SK-N-SH (cell line): ENCODE data around the gene TUBB4A. TPM values are rescaled to one million over a fixed set of nuclear protein-coding genes. Genes with fewer than 3 reads are reported as not detected.

Experiments
- CTCF ChIA-PET: fragments of 300-600, 350-600 bp; formaldehyde crosslinking; extraction: SDS; loops from one replicate; lab custom pipeline; 2021; lab: Yijun Ruan, JAX
- POLR2A ChIA-PET: fragments of 350-600 bp; sonication (Branson Sonifier 250); formaldehyde crosslinking; extraction: SDS; loops from one replicate; lab custom pipeline; 2020; ENCODE audit warnings: antibody characterized with exemption, inconsistent platforms; lab: Yijun Ruan, JAX
- DNase-seq: peaks from one replicate; pipeline ENCODE4 v3.0.0; 2012
- H2AFZ ChIP-seq: fragments of 200-600 bp; sonication (generic); 2 replicates; pipeline ENCODE4 v1.8.1; 2016; ENCODE audit warnings: antibody characterized with exemption, mild to moderate bottlenecking, low read depth
- H3F3A ChIP-seq: fragments of 200-600 bp; sonication (generic); replicated peaks from 2 replicates; pipeline ENCODE3; 2016; ENCODE audit warnings: antibody characterized with exemption, mild to moderate bottlenecking; ENCODE audit not compliant: insufficient read depth
- H3K27ac ChIP-seq, 2 experiments: fragments of 200-500 bp in 1 of 2; fragments of 200-600 bp in 1 of 2; sonication (Bioruptor generic) in 1 of 2; sonication (generic), shearing (Covaris generic) in 1 of 2; 2 replicates each; pipeline versions ENCODE4 v1.5.1 to v1.6.1; 2014 to 2016; ENCODE audit warnings: low read depth in 2 of 2, inconsistent platforms in 1 of 2, low read length in 1 of 2, mild to moderate bottlenecking in 1 of 2, mixed read lengths in 1 of 2
- H3K27me3 ChIP-seq: fragments of 200-600 bp; sonication (generic), shearing (Covaris generic); 2 replicates; pipeline ENCODE4 v1.6.1; 2016; ENCODE audit warnings: mixed run types; ENCODE audit not compliant: insufficient read depth
- H3K36me3 ChIP-seq, 2 experiments: fragments of 200-500 bp in 1 of 2; fragments of 200-600 bp in 1 of 2; sonication (Bioruptor generic) in 1 of 2; sonication (generic) in 1 of 2; replicated peaks in 1 of 2; 2 replicates each; pipeline versions ENCODE3 to v1.5.1; 2014 to 2016; ENCODE audit warnings: low read length in 1 of 2, mild to moderate bottlenecking in 1 of 2; ENCODE audit not compliant: insufficient read depth in 2 of 2, control insufficient read depth in 1 of 2
- H3K4me1 ChIP-seq, 2 experiments: fragments of 200-500 bp in 1 of 2; fragments of 200-600 bp in 1 of 2; sonication (Bioruptor generic) in 1 of 2; sonication (generic), shearing (Covaris generic) in 1 of 2; 2 replicates each; pipeline versions ENCODE4 v1.5.1 to v1.6.1; 2014 to 2016; ENCODE audit warnings: low read depth in 1 of 2, low read length in 1 of 2, mixed run types in 1 of 2; ENCODE audit not compliant: insufficient read depth in 2 of 2, control insufficient read depth in 1 of 2
- H3K4me2 ChIP-seq: fragments of 200-600 bp; sonication (generic), shearing (Covaris generic); 2 replicates; pipeline ENCODE4 v1.6.1; 2017; ENCODE audit warnings: mixed run types
- H3K4me3 ChIP-seq, 2 experiments: fragments of 200-500 bp in 1 of 2; fragments of 200-600 bp in 1 of 2; sonication (Bioruptor generic) in 1 of 2; sonication (generic), shearing (Covaris generic) in 1 of 2; 2 replicates each; pipeline versions ENCODE4 v1.5.1 to v1.8.1; 2014 to 2016; ENCODE audit warnings: low read depth in 2 of 2, inconsistent platforms in 1 of 2, low read length in 1 of 2, mild to moderate bottlenecking in 1 of 2, mixed read lengths in 1 of 2, moderate library complexity in 1 of 2
- H3K79me2 ChIP-seq: fragments of 200-600 bp; sonication (generic); 2 replicates; pipeline ENCODE4 v1.8.1; 2017; ENCODE audit warnings: mild to moderate bottlenecking; ENCODE audit not compliant: insufficient read depth
- H3K9ac ChIP-seq: fragments of 200-600 bp; sonication (generic); 2 replicates; pipeline ENCODE4 v1.6.1; 2017; ENCODE audit warnings: mixed run types
- H3K9me2 ChIP-seq: fragments of 200-600 bp; sonication (generic); 2 replicates; pipeline ENCODE4 v1.6.1; 2017; ENCODE audit warnings: mixed run types
- H3K9me3 ChIP-seq: fragments of 200-600 bp; sonication (generic); 2 replicates; pipeline ENCODE4 v1.6.1; 2017; ENCODE audit warnings: mixed run types, mild to moderate bottlenecking, moderate library complexity
- H4K20me1 ChIP-seq: fragments of 200-600 bp; sonication (generic); 2 replicates; pipeline ENCODE4 v1.6.1; 2017; ENCODE audit warnings: mild to moderate bottlenecking, mixed run types; ENCODE audit not compliant: insufficient read depth
- CHD2 ChIP-seq: fragments of 150-350 bp; IDR thresholded peaks from 2 replicates; pipeline ENCODE4 v1.6.1; 2018; ENCODE audit warnings: low read length; ENCODE audit not compliant: partially characterized antibody
- ELF1 ChIP-seq: IDR thresholded peaks from 2 replicates; pipeline ENCODE4 v1.4.0; 2012
- GATA2 ChIP-seq: sonication (generic); formaldehyde crosslinking; IDR thresholded peaks from 2 replicates; pipeline ENCODE4 v1.5.0; 2020; ENCODE audit warnings: mild to moderate bottlenecking, missing genetic modification reagents
- MEF2A ChIP-seq: IDR thresholded peaks from 2 replicates; pipeline ENCODE4 v1.4.0; 2012; ENCODE audit warnings: low read depth, borderline replicate concordance
- MXI1 ChIP-seq: IDR thresholded peaks from 2 replicates; pipeline ENCODE4 v1.6.1; 2012; ENCODE audit warnings: mild to moderate bottlenecking, low read depth, low read length, improper control_type of control experiment
- POLR2AphosphoS5 ChIP-seq: IDR thresholded peaks from 2 replicates; pipeline ENCODE4 v1.6.1; 2012; ENCODE audit warnings: low read depth, low read length
- RFX5 ChIP-seq: IDR thresholded peaks from 2 replicates; pipeline ENCODE4 v1.6.1; 2012; ENCODE audit warnings: mild to moderate bottlenecking, improper control_type of control experiment, low read length
- SIN3A ChIP-seq: IDR thresholded peaks from 2 replicates; pipeline ENCODE4 v1.6.1; 2012; ENCODE audit warnings: low read depth, mild to moderate bottlenecking, low read length, moderate library complexity, borderline replicate concordance
- TCF12 ChIP-seq: IDR thresholded peaks from 2 replicates; pipeline ENCODE4 v1.4.0; 2012
- YY1 ChIP-seq: IDR thresholded peaks from 2 replicates; pipeline ENCODE4 v1.4.0; 2012; ENCODE audit warnings: low read depth, mild to moderate bottlenecking
- WGBS: methylation state at CpG from one replicate; pipeline ENCODE4 v1.1.6; 2017; ENCODE audit warnings: low lambda C conversion rate; 5-methylcytosine and 5-hydroxymethylcytosine counted together
- polyA plus RNA-seq, 3 experiments: library from polyadenylated mRNA; depleted of rRNA; stranded (reverse); fragments of >200 nt; gene quantifications; 2 replicates each; pipeline ENCODE4 v1.2.3, GENCODE V29; 2012
- TF ChIP-seq, protein P1 (sequence below): IDR thresholded peaks from 2 replicates; pipeline ENCODE4 v1.4.0; 2012; ENCODE audit warnings: low read depth, borderline replicate concordance
- TF ChIP-seq, protein P2 (sequence below): fragments of 150-350 bp; IDR thresholded peaks from 2 replicates; pipeline ENCODE4 v1.6.1; 2017; ENCODE audit warnings: antibody characterized with exemption, low read length, low read depth, borderline replicate concordance
- TF ChIP-seq, protein P3 (sequence below): IDR thresholded peaks from 2 replicates; pipeline ENCODE4; 2012

The TUBB4A gene
- polyA plus RNA-seq, 1 of the 3 experiments (the other 2 are of a cell fraction) = 4.5 TPM

DNA sequence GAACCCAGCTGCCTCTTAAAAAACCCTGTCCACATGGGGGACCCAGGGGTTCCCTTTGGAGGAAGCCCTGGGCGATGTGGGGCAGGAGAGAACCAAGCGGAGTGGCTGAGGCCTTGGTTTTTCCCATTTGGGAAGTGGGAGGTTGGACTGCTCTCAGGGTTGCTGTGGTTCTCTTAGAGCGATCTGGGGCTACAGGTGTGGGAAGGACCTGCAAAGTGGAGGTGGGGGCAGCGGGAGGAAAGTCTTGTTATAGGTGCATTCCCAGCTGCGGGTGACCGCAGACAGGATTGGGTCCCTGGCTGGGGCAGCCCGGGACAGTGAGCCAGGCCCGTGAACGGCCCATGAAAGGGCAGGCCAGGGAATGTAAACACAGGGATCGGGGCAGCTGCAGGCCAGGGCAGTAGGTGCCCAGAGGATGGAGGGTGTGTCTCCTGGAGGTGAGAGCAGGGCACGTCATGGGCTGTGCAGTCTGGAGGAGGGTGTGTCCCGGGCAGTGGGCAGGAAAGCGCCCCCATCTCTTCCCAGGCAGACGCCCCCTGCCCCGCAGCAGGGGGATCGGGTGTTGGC lies 43.3 kb downstream of the TUBB4A start:
- ChIA-PET POLR2A (interaction anchor here (1.3 kb wide), 1 partner anchor 23 kb away, joined by 3 read pairs; no protein-coding TSS in a partner anchor), CTCF (interaction anchor here (1.1 kb wide), 1 partner anchor 46 kb away, joined by 8 read pairs; no protein-coding TSS in a partner anchor)
- no peaks in the 10 kb centered on the region for H4K20me1 ChIP-seq
- no peak overlapping the region for H3K27ac ChIP-seq
- no peak for TF ChIP-seq YY1
- no peak for TF ChIP-seq SIN3A
- TF ChIP-seq MXI1 = no peak
- no peak for TF ChIP-seq POLR2AphosphoS5
- TF ChIP-seq TCF12 = no peak
- TF ChIP-seq ELF1 = no peak
- TF ChIP-seq RFX5 = no peak
- no peak for TF ChIP-seq GATA2 (CRISPR knock-in tag)
- TF ChIP-seq CHD2 = no peak
- TF ChIP-seq, protein P1, sequence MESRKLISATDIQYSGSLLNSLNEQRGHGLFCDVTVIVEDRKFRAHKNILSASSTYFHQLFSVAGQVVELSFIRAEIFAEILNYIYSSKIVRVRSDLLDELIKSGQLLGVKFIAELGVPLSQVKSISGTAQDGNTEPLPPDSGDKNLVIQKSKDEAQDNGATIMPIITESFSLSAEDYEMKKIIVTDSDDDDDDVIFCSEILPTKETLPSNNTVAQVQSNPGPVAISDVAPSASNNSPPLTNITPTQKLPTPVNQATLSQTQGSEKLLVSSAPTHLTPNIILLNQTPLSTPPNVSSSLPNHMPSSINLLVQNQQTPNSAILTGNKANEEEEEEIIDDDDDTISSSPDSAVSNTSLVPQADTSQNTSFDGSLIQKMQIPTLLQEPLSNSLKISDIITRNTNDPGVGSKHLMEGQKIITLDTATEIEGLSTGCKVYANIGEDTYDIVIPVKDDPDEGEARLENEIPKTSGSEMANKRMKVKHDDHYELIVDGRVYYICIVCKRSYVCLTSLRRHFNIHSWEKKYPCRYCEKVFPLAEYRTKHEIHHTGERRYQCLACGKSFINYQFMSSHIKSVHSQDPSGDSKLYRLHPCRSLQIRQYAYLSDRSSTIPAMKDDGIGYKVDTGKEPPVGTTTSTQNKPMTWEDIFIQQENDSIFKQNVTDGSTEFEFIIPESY = no peak
- TF ChIP-seq, protein P2, sequence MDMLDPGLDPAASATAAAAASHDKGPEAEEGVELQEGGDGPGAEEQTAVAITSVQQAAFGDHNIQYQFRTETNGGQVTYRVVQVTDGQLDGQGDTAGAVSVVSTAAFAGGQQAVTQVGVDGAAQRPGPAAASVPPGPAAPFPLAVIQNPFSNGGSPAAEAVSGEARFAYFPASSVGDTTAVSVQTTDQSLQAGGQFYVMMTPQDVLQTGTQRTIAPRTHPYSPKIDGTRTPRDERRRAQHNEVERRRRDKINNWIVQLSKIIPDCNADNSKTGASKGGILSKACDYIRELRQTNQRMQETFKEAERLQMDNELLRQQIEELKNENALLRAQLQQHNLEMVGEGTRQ = no peak
- peak overlapping the region; percentile 89 for H2AFZ ChIP-seq
- peak overlapping the region; percentile 96 for H3K4me2 ChIP-seq
- H3K79me2 ChIP-seq = no peaks in the 10 kb centered on the region
- H3K4me1 ChIP-seq = peaks cover 0 to 9% of the 10 kb centered on the region in 2 experiments; a peak in 1 of 4 replicates
- no peak for DNase-seq
- no peaks in the 10 kb centered on the region for H3K9me3 ChIP-seq
- 51% methylated on average over 15 of the region's 16 CpGs for WGBS
- no peaks in the 10 kb centered on the region for H3K9me2 ChIP-seq
- 0 out of 2 replicates have a peak overlapping the region, but pooled peaks have one; percentile 28 for H3K9ac ChIP-seq
- peaks cover 0 to 9% of the 10 kb centered on the region in 2 experiments for H3K36me3 ChIP-seq
- H3K27me3 ChIP-seq = peaks cover 1% of the 10 kb centered on the region
- H3F3A ChIP-seq = no peaks in the 10 kb centered on the region
- H3K4me3 ChIP-seq = peak overlapping the region; percentile 69 to 84

DNA sequence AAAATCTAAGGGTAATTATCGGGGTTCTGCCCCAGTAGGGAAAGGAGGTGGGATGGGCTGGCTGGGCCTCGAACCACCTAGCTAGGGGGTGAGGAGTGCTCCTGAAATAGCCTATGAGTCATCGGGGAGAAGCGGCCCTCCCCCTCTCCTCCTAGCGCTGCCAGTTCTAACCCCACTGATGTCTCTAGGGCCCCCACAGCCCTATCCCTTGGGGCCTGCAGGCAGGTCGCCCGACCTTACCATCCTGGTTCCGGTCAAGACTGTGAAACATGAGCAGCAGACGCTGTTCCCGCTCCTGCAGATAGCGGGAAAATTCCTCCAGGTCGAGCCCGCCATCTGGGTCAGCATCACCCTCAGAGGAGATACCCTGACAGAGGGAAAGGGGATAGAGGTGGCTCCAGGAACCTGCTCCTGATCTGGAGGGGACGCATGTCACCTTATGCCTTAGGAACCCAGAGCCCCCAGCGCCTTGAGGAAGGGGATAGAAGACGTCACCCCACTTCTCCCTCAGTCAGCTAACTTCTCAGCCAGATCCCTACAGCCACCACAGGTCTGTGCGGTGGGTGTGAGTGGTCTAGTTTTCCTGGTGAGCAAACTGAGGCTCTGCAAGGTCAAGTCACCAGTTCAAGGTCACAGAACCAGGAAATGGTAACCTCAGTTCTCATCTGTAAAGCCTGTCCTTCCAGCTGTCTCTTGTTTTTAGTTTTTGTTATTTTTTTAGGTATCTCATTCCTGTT lies 44.0 kb downstream of the TUBB4A start:
- Histone ChIP-seq H3K9me2 (no peaks in the 10 kb centered on the region), H3F3A (no peaks in the 10 kb centered on the region), H3K4me2 (peak overlapping the region; percentile 96), H3K27me3 (no peaks in the 10 kb centered on the region), H2AFZ (no peak overlapping the region), H3K9me3 (no peaks in the 10 kb centered on the region), H3K79me2 (no peaks in the 10 kb centered on the region), H3K36me3 (peaks cover 0 to 9% of the 10 kb centered on the region in 2 experiments), H4K20me1 (no peaks in the 10 kb centered on the region), H3K4me1 (peaks cover 0 to 9% of the 10 kb centered on the region in 2 experiments; a peak in 1 of 4 replicates), H3K27ac (no peak overlapping the region), H3K4me3 (peak overlapping the region in 1 of 2 experiments; percentile 84; a peak in 2 of 4 replicates), H3K9ac (no peak overlapping the region)
- POLR2A ChIA-PET = no interaction called here
- peak; percentile 55; the same call in 1 of the 2 replicates for TF ChIP-seq MEF2A
- TF ChIP-seq, protein P3, sequence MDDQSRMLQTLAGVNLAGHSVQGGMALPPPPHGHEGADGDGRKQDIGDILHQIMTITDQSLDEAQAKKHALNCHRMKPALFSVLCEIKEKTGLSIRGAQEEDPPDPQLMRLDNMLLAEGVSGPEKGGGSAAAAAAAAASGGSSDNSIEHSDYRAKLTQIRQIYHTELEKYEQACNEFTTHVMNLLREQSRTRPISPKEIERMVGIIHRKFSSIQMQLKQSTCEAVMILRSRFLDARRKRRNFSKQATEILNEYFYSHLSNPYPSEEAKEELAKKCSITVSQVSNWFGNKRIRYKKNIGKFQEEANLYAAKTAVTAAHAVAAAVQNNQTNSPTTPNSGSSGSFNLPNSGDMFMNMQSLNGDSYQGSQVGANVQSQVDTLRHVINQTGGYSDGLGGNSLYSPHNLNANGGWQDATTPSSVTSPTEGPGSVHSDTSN = no peak
- 96% methylated on average over 13 of the region's 17 CpGs for WGBS
- DNase-seq = no peak
- CTCF ChIA-PET = no interaction called here
